Ramos (cell line): ENCODE data around the gene POU2F2.

Experiments used
- in situ Hi-C: fragments of 300-500 bp; cut with MboI; formaldehyde crosslinking; loops from one replicate; pipeline ENCODE4 v1.14.3; 2022; ENCODE audit warnings: low sequenced_read_pairs; ENCODE audit not compliant: unreplicated experiment

The POU2F2 gene

GRCh38 chr19:42156571-42156970 is 24.3 kb upstream of the POU2F2 start:
- in situ Hi-C loops: no loop called here

GRCh38 chr19:42155796-42156195 is 23.6 kb upstream of the POU2F2 start:
- in situ Hi-C loops: no loop called here

- in situ Hi-C loops: no loop called here
Observed at GRCh38 chr19:42154471-42155323, 22.5 kb upstream of the POU2F2 start.

GRCh38 chr19:42153672-42154433 is 21.6 kb upstream of the POU2F2 start:
- in situ Hi-C loops: no loop called here

- in situ Hi-C loops: no loop called here
Observed at GRCh38 chr19:42152910-42153671, 20.8 kb upstream of the POU2F2 start.

GRCh38 chr19:42151782-42152684 is 19.8 kb upstream of the POU2F2 start:
- in situ Hi-C loops: no loop called here

- in situ Hi-C loops: no loop called here
Observed at GRCh38 chr19:42150911-42151361, 18.7 kb upstream of the POU2F2 start.

GRCh38 chr19:42150364-42150763 is 18.1 kb upstream of the POU2F2 start:
- in situ Hi-C loops: no loop called here

GRCh38 chr19:42149447-42150202 is 17.4 kb upstream of the POU2F2 start:
- in situ Hi-C loops: no loop called here

GRCh38 chr19:42148266-42148665 is 16.0 kb upstream of the POU2F2 start:
- in situ Hi-C loops: no loop called here

- in situ Hi-C loops: no loop called here
Observed at GRCh38 chr19:42143341-42144234, 11.3 kb upstream of the POU2F2 start.

GRCh38 chr19:42140125-42140754 is 8.0 kb upstream of the POU2F2 start:
- in situ Hi-C loops: no loop called here

GRCh38 chr19:42134535-42135070 is 2.4 kb upstream of the POU2F2 start:
- in situ Hi-C loops: no loop called here

- in situ Hi-C loops: no loop called here
Observed at GRCh38 chr19:42132851-42133528, 744 bp upstream of the POU2F2 start.

GRCh38 chr19:42131149-42132029 is 857 bp downstream of the POU2F2 start:
- in situ Hi-C loops: no loop called here

GRCh38 chr19:42130254-42130573 is 2.0 kb downstream of the POU2F2 start:
- in situ Hi-C loops: no loop called here
